GM21786 (cell line): ENCODE results near the gene SLFN11.
"Not testable (repeated sequence)": the region's sequence is repeated elsewhere in the genome, so short reads cannot be mapped to it uniquely, and the experiment has no call there.

Source experiments
- ATAC-seq: cut with Tn5 transposase; IDR thresholded peaks from one replicate; pipeline ENCODE4 v1.9.1; 2021; ENCODE audit not compliant: unreplicated experiment

SLFN11 gene, protein sequence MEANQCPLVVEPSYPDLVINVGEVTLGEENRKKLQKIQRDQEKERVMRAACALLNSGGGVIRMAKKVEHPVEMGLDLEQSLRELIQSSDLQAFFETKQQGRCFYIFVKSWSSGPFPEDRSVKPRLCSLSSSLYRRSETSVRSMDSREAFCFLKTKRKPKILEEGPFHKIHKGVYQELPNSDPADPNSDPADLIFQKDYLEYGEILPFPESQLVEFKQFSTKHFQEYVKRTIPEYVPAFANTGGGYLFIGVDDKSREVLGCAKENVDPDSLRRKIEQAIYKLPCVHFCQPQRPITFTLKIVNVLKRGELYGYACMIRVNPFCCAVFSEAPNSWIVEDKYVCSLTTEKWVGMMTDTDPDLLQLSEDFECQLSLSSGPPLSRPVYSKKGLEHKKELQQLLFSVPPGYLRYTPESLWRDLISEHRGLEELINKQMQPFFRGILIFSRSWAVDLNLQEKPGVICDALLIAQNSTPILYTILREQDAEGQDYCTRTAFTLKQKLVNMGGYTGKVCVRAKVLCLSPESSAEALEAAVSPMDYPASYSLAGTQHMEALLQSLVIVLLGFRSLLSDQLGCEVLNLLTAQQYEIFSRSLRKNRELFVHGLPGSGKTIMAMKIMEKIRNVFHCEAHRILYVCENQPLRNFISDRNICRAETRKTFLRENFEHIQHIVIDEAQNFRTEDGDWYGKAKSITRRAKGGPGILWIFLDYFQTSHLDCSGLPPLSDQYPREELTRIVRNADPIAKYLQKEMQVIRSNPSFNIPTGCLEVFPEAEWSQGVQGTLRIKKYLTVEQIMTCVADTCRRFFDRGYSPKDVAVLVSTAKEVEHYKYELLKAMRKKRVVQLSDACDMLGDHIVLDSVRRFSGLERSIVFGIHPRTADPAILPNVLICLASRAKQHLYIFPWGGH

GRCh38 chr17:35373534-35373983 lies at the start of gene SLFN11:
TSS of gene SLFN11 (minus strand) at chr17:35373621. CDS start at chr17:35363807, 9,814 bp downstream.
- no peak for ATAC-seq

DNA sequence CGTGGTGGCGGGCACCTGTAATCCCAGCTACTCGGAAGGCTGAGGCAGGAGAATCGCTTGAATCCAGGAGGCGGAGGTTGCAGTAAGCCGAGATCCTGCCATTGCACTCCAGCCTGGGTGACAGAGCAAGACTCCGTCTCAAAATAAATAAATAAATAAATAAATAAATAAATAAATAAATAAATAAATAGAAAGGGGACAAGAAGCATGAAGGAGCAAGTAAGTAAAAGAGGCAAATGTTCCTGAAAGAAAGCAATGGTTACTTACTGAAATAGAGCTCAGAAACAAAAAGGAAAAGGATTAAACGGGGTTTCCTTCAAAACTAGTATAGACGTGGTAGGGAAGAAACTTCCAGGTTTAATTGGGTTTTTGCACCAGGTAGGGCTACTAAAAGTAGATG lies 47.6 kb upstream of the SLFN11 start:
- ATAC-seq: not testable (repeated sequence)

DNA sequence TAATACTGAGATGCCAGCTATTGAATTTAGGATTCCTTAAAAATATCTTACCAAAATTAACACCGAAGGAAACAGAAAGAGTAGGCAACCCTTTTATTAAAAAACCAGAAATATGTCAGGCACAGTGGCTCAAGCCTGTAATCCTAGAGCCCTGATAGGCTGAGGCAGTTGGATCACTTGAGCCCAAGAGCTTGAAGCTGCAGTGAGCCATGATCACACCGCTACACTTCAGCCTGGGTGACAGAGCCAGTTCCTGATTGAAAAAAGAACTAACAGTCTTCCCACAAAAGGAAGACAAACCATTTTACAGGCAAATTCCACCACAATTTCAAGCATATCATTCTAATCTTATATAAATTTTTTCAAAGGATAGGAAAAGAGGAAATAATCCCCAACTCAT lies 43.2 kb upstream of the SLFN11 start:
- ATAC-seq: no peak

- not testable (repeated sequence) for ATAC-seq
These were observed 41.3 kb upstream of the SLFN11 start for GRCh38 chr17:35414707-35415106.

DNA sequence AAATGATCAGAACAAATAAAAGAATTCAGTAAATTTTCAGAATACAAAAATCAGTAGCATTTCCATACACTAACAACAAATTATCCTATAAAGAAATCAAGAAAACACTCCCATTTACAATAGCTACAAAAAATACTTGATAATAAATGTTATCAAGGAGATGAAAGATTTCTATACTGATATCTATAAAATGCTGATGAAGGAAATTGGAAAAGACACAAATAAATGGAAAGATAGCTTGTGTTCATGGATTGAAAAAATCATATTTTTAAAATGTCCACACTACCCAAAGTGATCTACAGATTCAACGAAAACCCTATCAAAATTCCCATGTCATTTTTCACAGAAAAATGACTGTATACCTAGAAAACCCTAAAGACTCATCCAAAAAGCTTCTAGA lies 40.8 kb upstream of the SLFN11 start:
- no peak for ATAC-seq

- no peak for ATAC-seq
These were observed 34.1 kb upstream of the SLFN11 start for GRCh38 chr17:35407531-35407930.

DNA sequence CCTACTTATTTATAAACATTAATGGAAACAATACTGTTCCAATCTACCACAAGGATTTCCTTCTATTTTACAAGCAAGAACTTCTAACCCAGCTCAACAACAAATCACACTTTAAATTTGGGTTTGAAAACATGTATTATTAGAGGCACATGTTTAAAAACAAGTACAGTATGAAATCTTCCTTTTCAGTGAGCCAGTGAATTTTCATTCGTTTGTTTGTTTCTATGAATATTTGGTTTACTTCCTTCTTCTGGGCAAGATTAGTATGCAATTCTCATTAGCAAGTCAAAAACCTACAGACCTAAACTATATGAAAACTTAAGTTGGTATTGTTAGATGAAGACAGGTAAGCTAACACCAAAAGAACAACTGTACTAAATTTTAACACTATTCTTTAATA lies 33.1 kb upstream of the SLFN11 start:
- no peak for ATAC-seq

DNA sequence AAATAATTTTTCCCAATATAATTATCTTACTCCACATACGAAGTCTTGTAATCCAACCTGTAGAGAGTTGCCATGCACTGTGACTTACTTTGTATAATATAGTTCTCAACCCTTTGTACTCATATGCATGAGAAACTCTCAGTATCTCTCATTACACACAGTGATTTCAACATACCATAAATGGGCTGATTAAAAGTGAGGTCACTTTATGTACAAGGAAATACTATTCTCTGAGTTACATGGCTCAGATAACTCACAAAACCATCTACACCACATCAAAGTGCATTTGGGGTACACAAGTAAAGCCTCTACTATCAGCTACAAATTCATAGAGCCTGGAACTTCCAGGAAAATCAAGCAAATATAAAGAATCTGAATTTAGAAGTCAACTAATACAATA lies 30.9 kb upstream of the SLFN11 start:
- no peak for ATAC-seq

DNA sequence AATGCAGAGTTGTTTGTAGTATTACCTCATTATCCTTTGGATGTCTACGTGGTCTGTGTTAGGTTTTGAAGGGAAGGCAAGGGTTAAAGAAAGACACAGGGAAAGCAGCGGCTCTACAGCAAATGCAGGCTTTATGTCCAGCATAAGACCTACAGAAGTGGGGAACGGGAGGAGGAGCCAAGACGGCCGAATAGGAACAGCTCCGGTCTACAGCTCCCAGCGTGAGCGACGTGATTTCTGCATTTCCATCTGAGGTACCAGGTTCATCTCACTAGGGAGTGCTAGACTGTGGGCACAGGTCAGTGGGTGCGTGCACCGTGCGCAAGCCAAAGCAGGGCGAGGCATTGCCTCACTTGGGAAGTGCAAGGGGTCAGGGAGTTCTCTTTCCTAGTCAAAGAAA lies 20.4 kb upstream of the SLFN11 start:
- ATAC-seq: not testable (repeated sequence)

GRCh38 chr17:35390663-35391062 lies 17.2 kb upstream of the SLFN11 start:
- no peak for ATAC-seq

GRCh38 chr17:35390156-35390555 lies 16.7 kb upstream of the SLFN11 start:
- ATAC-seq: no peak

DNA sequence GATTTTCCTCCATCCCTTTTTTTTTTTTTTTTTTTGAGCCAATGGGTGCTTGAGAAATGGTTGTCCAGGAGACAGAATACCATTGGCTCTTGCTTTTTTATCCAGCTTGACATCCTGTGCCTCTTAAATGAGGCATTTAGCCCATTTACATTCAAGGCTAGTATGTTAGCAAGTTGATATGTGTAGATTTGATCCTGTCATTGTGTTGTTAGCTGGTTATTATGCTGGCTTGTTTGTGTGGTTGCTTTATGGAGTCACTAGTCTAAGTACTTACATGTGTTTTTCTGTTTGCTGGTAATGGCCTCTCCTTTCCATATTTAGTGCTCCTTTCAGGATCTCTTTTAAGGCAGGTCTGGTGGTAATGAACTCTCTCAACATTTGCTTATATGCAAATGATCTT lies 14.1 kb upstream of the SLFN11 start:
- no peak for ATAC-seq

GRCh38 chr17:35377706-35378105 lies 4.3 kb upstream of the SLFN11 start:
- ATAC-seq: no peak

DNA sequence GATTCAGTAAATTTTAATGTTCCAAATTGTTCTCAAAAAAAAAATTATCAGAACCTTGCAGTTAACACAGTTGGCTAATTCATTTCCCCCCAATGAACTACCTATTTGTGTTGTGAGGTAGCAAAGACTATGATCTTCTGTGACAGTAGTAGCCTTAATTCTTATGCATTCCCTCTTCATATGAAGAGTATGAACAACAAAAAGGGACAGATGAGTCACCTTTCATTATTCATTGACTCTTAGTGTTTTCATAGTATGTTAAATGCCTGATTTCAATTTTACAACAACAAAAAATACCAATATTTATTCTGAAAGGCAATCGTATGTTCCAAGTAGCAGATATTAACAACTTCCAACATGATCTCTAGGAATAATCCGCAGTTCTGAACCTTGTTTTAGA lies 3.6 kb upstream of the SLFN11 start:
- ATAC-seq: no peak

DNA sequence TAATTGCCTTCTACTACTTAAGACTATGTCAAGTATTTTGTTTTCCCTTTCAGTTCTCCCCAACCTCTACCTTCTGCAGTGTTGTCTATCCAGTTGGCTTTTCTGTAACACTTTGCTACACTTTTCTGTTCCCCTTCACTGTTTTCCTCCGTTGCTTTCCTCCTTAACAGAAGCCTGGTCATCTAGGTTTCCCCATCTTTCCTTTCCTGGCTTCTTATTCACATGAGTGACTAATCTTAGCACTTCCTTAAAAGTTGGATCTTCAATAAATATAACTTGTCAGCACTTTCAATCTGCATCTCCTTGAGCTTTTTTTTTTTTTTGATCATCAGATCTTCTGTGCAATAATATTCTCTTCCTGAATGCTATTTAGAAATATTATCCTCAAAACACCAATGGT lies 2.8 kb upstream of the SLFN11 start:
- ATAC-seq: no peak

GRCh38 chr17:35374766-35375344 lies 1.4 kb upstream of the SLFN11 start:
- no peak for ATAC-seq

- ATAC-seq: peak; percentile 30
These were observed 754 bp upstream of the SLFN11 start for GRCh38 chr17:35373984-35374765.

GRCh38 chr17:35372846-35373533 lies 431 bp downstream of the SLFN11 start:
- ATAC-seq: no peak

DNA sequence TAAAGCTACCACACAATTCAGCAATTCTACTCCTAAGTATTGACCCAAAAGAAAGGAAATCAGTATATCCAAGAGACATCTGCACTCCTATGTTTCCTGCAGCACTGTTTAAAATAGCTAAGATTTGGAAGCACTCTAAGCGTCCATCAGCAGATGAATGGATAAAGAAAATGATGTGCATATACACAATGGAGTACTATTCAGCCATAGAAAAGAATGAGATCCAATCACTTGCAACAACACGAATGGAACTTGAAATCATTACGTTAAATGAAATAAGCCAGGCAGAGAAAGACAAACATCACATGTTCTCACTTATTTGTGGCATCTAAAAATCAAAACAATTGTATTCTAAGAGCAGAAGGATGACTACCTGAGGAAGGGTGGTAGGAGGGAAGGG lies 1.5 kb downstream of the SLFN11 start:
- ATAC-seq: no peak
